Cardiac muscle cell (in vitro differentiated cells and primary cell): Measurements from ENCODE around the gene CNTNAP2. TPM values are rescaled to one million over a fixed set of nuclear protein-coding genes. Genes with fewer than 3 reads are reported as not detected.

ENCODE experiments used
- DNase-seq, 2 donors: peaks; one replicate each; pipeline versions ENCODE4 v3.0.0 to v3.0.0-alpha.2; 2010 to 2017; ENCODE audit warnings: low read depth in 1 of 2, low spot score in 1 of 2
- H3K27ac ChIP-seq: fragments of 200-600 bp; sonication (generic); 2 replicates; pipeline ENCODE4 v1.5.1; 2016
- H3K27me3 ChIP-seq: fragments of 200-600 bp; sonication (generic); 2 replicates; pipeline ENCODE4 v1.6.0; 2016; ENCODE audit warnings: control low read depth
- H3K36me3 ChIP-seq: fragments of 200-600 bp; sonication (generic); 2 replicates; pipeline ENCODE4 v1.5.1; 2016; ENCODE audit warnings: control low read depth
- H3K4me1 ChIP-seq: fragments of 200-600 bp; sonication (generic); 2 replicates; pipeline ENCODE4 v1.8.1; 2017; ENCODE audit warnings: low read depth, mild to moderate bottlenecking, mixed run types
- H3K4me3 ChIP-seq: fragments of 200-600 bp; sonication (generic); 2 replicates; pipeline ENCODE4 v1.5.1; 2016; ENCODE audit warnings: mild to moderate bottlenecking
- H3K9me3 ChIP-seq: fragments of 200-600 bp; sonication (generic); 2 replicates; pipeline ENCODE4 v1.5.1; 2017; ENCODE audit warnings: low read depth, mild to moderate bottlenecking, control low read depth
- polyA plus RNA-seq: library from polyadenylated mRNA; unstranded; fragments of >200 nt; fragmentation: Nextera tagmentation; extraction: Ambion mirVana; gene quantifications from 2 replicates; pipeline ENCODE4 v1.2.1, GENCODE V29; 2016
- total RNA-seq: library from RNA; depleted of rRNA; stranded (reverse); fragments of >200 nt; gene quantifications from 2 replicates; pipeline ENCODE4 v1.2.3, GENCODE V29; 2016
- TF ChIP-seq, protein P1 (sequence below): IDR thresholded peaks from 2 replicates; pipeline ENCODE4 v1.5.1; 2012; ENCODE audit warnings: low read depth, mild to moderate bottlenecking, low read length

Gene CNTNAP2
- total and polyA plus RNA-seq, 2 experiments from 2014 or later = 4.8 to 5.1 TPM

DNA sequence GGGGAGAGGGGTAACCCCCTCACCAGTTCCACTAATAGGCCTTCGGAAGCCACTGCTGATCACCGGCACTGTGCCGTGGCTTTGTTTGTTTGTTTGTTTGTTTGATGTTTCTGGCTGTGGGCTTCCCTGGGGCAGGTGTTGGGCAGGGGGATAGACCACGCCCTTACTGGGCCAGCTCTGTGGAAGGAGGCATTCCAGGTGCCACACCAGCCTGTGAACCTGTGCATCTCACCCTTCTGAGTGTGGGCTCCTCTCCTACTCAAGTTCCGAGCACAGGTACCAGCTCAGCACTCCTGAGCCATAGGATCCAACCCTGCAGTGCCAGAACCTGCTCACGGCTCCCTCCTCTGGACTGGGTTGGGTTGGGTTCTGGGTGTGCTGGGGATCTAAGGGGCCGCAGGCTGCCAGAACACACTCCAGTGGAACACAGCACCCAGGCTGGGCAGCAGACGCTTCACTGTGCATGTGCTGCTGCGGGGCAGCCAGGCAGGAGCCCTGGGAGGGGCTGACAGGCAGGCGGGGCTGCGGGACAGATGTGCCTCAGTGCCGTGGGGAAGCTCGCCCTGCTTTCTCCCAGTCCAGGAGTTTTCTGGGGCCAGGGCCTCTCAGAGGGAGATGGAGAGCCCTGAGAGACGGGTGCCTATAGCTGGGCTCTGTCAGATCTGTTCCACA is 1053.9 kb downstream of the CNTNAP2 start:
- Histone ChIP-seq H3K4me3 (no peak overlapping the region), H3K4me1 (no peaks in the 10 kb centered on the region), H3K27ac (no peak overlapping the region), H3K9me3 (no peaks in the 10 kb centered on the region), H3K27me3 (no peaks in the 10 kb centered on the region), H3K36me3 (no peaks in the 10 kb centered on the region)
- TF ChIP-seq, protein P1, sequence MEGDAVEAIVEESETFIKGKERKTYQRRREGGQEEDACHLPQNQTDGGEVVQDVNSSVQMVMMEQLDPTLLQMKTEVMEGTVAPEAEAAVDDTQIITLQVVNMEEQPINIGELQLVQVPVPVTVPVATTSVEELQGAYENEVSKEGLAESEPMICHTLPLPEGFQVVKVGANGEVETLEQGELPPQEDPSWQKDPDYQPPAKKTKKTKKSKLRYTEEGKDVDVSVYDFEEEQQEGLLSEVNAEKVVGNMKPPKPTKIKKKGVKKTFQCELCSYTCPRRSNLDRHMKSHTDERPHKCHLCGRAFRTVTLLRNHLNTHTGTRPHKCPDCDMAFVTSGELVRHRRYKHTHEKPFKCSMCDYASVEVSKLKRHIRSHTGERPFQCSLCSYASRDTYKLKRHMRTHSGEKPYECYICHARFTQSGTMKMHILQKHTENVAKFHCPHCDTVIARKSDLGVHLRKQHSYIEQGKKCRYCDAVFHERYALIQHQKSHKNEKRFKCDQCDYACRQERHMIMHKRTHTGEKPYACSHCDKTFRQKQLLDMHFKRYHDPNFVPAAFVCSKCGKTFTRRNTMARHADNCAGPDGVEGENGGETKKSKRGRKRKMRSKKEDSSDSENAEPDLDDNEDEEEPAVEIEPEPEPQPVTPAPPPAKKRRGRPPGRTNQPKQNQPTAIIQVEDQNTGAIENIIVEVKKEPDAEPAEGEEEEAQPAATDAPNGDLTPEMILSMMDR = no peak
- no peak for DNase-seq

DNA sequence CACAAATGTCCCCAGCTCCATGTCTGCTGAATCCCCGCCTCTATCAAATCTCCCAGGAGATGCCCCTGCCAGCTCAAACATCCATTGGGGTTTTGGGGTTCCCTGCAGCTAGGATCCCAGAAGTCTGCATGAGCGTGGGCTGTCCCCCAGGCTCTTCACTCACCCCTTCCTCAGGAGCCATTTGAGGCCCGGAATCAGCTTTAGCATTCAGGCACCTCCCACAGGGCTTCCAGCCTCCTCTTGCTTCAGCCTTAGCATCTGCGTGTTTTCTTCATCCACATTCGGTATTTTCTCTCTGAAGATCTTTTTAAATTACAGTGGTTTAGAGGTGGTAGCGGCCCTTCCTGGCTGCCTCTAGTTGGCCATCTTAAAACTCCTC is 1054.4 kb downstream of the CNTNAP2 start:
- H3K4me1 ChIP-seq = no peaks in the 10 kb centered on the region
- no peak for DNase-seq
- no peaks in the 10 kb centered on the region for H3K9me3 ChIP-seq
- no peaks in the 10 kb centered on the region for H3K27me3 ChIP-seq
- no peaks in the 10 kb centered on the region for H3K36me3 ChIP-seq
- no peak overlapping the region for H3K4me3 ChIP-seq
- TF ChIP-seq, protein P1 = no peak
- no peak overlapping the region for H3K27ac ChIP-seq

DNA sequence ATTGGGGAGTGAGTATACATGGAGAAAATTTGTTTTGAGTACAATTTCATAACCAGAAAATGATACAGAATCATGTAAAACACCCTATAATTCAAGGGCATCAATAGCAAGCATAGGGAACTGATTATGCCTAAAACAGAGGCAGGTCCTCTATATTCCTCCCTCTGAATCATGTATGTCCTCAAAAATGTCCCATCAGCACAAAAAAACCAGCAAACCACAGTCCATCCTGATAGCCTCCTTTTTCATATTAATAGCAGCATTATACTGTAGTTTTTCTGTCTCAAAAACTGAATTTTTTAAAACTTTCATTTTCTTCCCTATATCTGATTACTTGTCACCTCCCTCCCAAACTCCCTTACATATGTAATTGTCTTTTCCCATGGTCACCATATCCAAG is 1057.3 kb downstream of the CNTNAP2 start:
- no peaks in the 10 kb centered on the region for H3K27me3 ChIP-seq
- no peaks in the 10 kb centered on the region for H3K4me1 ChIP-seq
- H3K9me3 ChIP-seq = no peaks in the 10 kb centered on the region
- TF ChIP-seq, protein P1 = no peak
- no peaks in the 10 kb centered on the region for H3K36me3 ChIP-seq
- no peak overlapping the region for H3K27ac ChIP-seq
- no peak overlapping the region for H3K4me3 ChIP-seq
- no peak for DNase-seq

DNA sequence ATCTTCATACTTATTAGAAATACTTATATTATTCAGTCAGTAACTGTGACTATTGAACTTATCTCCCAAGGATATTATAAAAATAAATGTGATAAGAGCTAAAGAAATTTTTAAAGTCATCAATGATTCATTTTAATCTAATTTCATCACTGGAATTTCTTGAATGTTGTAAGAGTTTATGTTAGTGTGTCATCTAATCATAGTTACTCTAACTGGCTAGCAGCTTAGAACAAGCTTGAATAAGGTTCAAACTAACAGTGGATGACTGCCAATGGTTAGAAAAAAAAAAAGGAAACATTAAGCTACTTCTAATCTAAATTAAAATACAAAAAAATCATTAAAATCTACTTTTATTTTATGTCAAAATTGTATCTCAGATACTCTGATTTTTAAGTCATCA is 1066.3 kb downstream of the CNTNAP2 start:
- no peaks in the 10 kb centered on the region for H3K9me3 ChIP-seq
- no peaks in the 10 kb centered on the region for H3K4me1 ChIP-seq
- no peak overlapping the region for H3K4me3 ChIP-seq
- TF ChIP-seq, protein P1 = no peak
- no peaks in the 10 kb centered on the region for H3K36me3 ChIP-seq
- no peaks in the 10 kb centered on the region for H3K27me3 ChIP-seq
- DNase-seq = peak in 1 of 2 donors; percentile 42
- no peak overlapping the region for H3K27ac ChIP-seq

DNA sequence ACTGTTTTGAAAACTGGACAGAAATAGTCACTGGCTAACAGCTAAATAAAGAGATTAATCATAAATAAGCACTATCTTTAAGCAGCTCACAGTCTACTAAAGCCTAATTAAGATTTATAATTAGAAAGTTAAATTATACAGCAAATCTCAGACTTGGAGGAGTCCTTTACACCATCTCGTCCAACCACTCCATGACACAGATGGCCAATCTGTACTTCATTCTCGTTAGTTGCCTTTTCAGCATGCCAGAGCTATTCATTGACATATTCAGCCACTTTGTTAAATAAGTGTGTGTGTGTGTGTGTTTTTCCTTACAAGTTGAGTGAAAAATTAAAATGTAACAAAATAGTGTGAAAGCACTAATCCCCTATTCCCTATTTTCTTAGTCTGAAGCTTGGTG is 1066.7 kb downstream of the CNTNAP2 start:
- TF ChIP-seq, protein P1 = no peak
- no peak for DNase-seq
- Histone ChIP-seq H3K27ac (no peak overlapping the region), H3K36me3 (no peaks in the 10 kb centered on the region), H3K9me3 (no peaks in the 10 kb centered on the region), H3K27me3 (no peaks in the 10 kb centered on the region), H3K4me1 (no peaks in the 10 kb centered on the region), H3K4me3 (no peak overlapping the region)
